OCI-LY1 (cell line): ENCODE results near the gene PPP1R12B.
"Not testable (repeated sequence)": the region's sequence is repeated elsewhere in the genome, so short reads cannot be mapped to it uniquely, and the experiment has no call there.

Source experiments
- H2AFZ ChIP-seq: fragments of 200-600 bp; sonication (generic), shearing (Covaris generic); 2 replicates; pipeline ENCODE4 v1.6.0; 2014; ENCODE audit warnings: antibody characterized with exemption, mild to moderate bottlenecking, low read length
- H3F3A ChIP-seq: fragments of 200-600 bp; sonication (generic), shearing (Covaris generic); 2 replicates; pipeline ENCODE4 v1.6.0; 2014; ENCODE audit warnings: mild to moderate bottlenecking, antibody characterized with exemption, low read length, moderate library complexity; ENCODE audit not compliant: insufficient read depth
- H3K27ac ChIP-seq: fragments of 200-600 bp; sonication (generic); 2 replicates; pipeline ENCODE4 v1.5.1; 2014; ENCODE audit warnings: low read length, mixed run types, mild to moderate bottlenecking, low read depth; ENCODE audit not compliant: poor library complexity, severe bottlenecking
- H3K27me3 ChIP-seq: fragments of 200-600 bp; sonication (generic); 2 replicates; pipeline ENCODE4 v1.6.0; 2014; ENCODE audit warnings: antibody characterized with exemption, mild to moderate bottlenecking, low read length, moderate library complexity; ENCODE audit not compliant: insufficient read depth
- H3K36me3 ChIP-seq: fragments of 200-600 bp; sonication (generic); 2 replicates; pipeline ENCODE4 v1.6.1; 2014; ENCODE audit warnings: mild to moderate bottlenecking, antibody characterized with exemption, low read length, moderate library complexity, mixed read lengths; ENCODE audit not compliant: insufficient read depth
- H3K4me1 ChIP-seq: fragments of 200-600 bp; sonication (generic); 2 replicates; pipeline ENCODE4 v1.5.1; 2014; ENCODE audit warnings: mild to moderate bottlenecking, low read length, moderate library complexity; ENCODE audit not compliant: insufficient read depth, severe bottlenecking
- H3K4me2 ChIP-seq: fragments of 200-600 bp; sonication (generic), shearing (Covaris generic); 2 replicates; pipeline ENCODE4 v1.6.1; 2014; ENCODE audit warnings: low read length
- H3K4me3 ChIP-seq: fragments of 200-600 bp; sonication (generic); 2 replicates; pipeline ENCODE4 v1.5.1; 2014; ENCODE audit warnings: low read length, low read depth, mild to moderate bottlenecking, mixed read lengths; ENCODE audit not compliant: poor library complexity, severe bottlenecking
- H3K79me2 ChIP-seq: fragments of 200-600 bp; shearing (Covaris generic); 2 replicates; pipeline ENCODE4 v1.6.1; 2016; ENCODE audit warnings: mixed run types, low read length, mixed read lengths; ENCODE audit not compliant: insufficient read depth
- H3K9ac ChIP-seq: fragments of 200-600 bp; sonication (generic), shearing (Covaris generic); 2 replicates; pipeline ENCODE4 v1.6.1; 2014; ENCODE audit warnings: mild to moderate bottlenecking, low read length, mixed read lengths
- H3K9me2 ChIP-seq: fragments of 200-600 bp; sonication (generic), shearing (Covaris generic); 2 replicates; pipeline ENCODE4 v1.6.1; 2014; ENCODE audit warnings: low read depth, mild to moderate bottlenecking, low read length, mixed read lengths
- H3K9me3 ChIP-seq: fragments of 200-600 bp; shearing (Covaris generic); 2 replicates; pipeline ENCODE4 v1.6.1; 2014; ENCODE audit warnings: low read length, mixed read lengths
- H4K20me1 ChIP-seq: fragments of 200-600 bp; sonication (generic), shearing (Covaris generic); 2 replicates; pipeline ENCODE4 v1.6.0; 2016; ENCODE audit warnings: mild to moderate bottlenecking, low read length; ENCODE audit not compliant: insufficient read depth
- CTCF ChIP-seq: fragments of 200-600 bp; sonication (generic), shearing (Covaris generic); IDR thresholded peaks from 2 replicates; pipeline ENCODE4 v1.5.1; 2017; ENCODE audit warnings: mild to moderate bottlenecking, antibody characterized with exemption, low read length, moderate library complexity, mixed read lengths
- EZH2 ChIP-seq: fragments of 200-600 bp; sonication (generic), shearing (Covaris generic); IDR thresholded peaks from 2 replicates; pipeline ENCODE4 v1.8.0; 2017; ENCODE audit warnings: borderline replicate concordance, mixed run types, mild to moderate bottlenecking, antibody characterized with exemption, low read length, moderate library complexity, mixed read lengths

PPP1R12B gene

GRCh38 chr1:202578565-202578964, 230.1 kb downstream of the PPP1R12B start:
- TF ChIP-seq EZH2 (no peak), CTCF (no peak)
- Histone ChIP-seq H2AFZ (no peak overlapping the region), H3K9ac (no peak overlapping the region), H3K36me3 (no peaks in the 10 kb centered on the region), H4K20me1 (no peaks in the 10 kb centered on the region), H3F3A (no peaks in the 10 kb centered on the region), H3K4me1 (no peaks in the 10 kb centered on the region), H3K27ac (no peak overlapping the region), H3K9me3 (no peaks in the 10 kb centered on the region), H3K27me3 (no peaks in the 10 kb centered on the region), H3K4me3 (no peak overlapping the region), H3K9me2 (no peaks in the 10 kb centered on the region), H3K4me2 (no peak overlapping the region), H3K79me2 (no peaks in the 10 kb centered on the region)

- Histone ChIP-seq H2AFZ (no peak overlapping the region), H4K20me1 (no peaks in the 10 kb centered on the region), H3K36me3 (no peaks in the 10 kb centered on the region), H3K27me3 (no peaks in the 10 kb centered on the region), H3K9me3 (no peaks in the 10 kb centered on the region), H3K4me2 (no peak overlapping the region), H3K9me2 (no peaks in the 10 kb centered on the region), H3K9ac (no peak overlapping the region), H3K4me3 (no peak overlapping the region), H3K27ac (no peak overlapping the region), H3K4me1 (no peaks in the 10 kb centered on the region), H3K79me2 (no peaks in the 10 kb centered on the region), H3F3A (no peaks in the 10 kb centered on the region)
- TF ChIP-seq EZH2 (no peak), CTCF (no peak)
These were observed 231.3 kb downstream of the PPP1R12B start for GRCh38 chr1:202579806-202580205.

GRCh38 chr1:202580619-202581018, 232.1 kb downstream of the PPP1R12B start:
- no peaks in the 10 kb centered on the region for H3F3A ChIP-seq
- H3K36me3 ChIP-seq: no peaks in the 10 kb centered on the region
- H2AFZ ChIP-seq: no peak overlapping the region
- TF ChIP-seq EZH2: no peak
- no peak for TF ChIP-seq CTCF
- no peaks in the 10 kb centered on the region for H3K9me2 ChIP-seq
- H3K27ac ChIP-seq: no peak overlapping the region
- H3K4me1 ChIP-seq: no peaks in the 10 kb centered on the region
- H3K4me3 ChIP-seq: no peak overlapping the region
- no peaks in the 10 kb centered on the region for H3K79me2 ChIP-seq
- H4K20me1 ChIP-seq: no peaks in the 10 kb centered on the region
- H3K9me3 ChIP-seq: no peaks in the 10 kb centered on the region
- no peaks in the 10 kb centered on the region for H3K27me3 ChIP-seq
- H3K4me2 ChIP-seq: no peak overlapping the region
- H3K9ac ChIP-seq: no peak overlapping the region

DNA sequence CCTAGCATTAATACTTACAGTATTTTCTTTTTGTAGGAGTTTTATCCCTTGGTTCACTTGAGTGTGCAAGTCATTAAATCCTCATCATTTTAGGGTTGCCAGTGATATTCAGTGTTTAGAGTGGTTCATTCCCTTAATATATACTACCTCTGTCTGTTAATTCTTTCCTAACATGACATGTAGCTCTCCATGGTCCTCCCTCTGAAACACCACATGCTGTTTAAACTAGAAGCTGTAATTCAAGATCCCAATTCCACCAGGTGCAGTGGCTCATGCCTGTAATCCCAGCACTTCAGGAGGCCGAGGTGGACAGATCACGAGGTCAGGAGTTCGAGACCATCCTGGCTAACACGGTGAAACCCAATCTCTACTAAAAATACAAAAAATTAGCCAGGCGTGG, 233.9 kb downstream of the PPP1R12B start:
- H3F3A ChIP-seq, H3K27me3 ChIP-seq, H3K4me3 ChIP-seq, H3K4me1 ChIP-seq, H4K20me1 ChIP-seq, H3K9me3 ChIP-seq, H3K9me2 ChIP-seq, H3K9ac ChIP-seq, H3K36me3 ChIP-seq, H2AFZ ChIP-seq, H3K79me2 ChIP-seq, H3K4me2 ChIP-seq, H3K27ac ChIP-seq: not testable (repeated sequence)
